Stimulated activated CD8-positive, alpha-beta memory T cell treated with anti-CD3 and anti-CD28 coated beads, Interleukin-7, amount 100 ng/mL, for 24 hours (primary cell): ENCODE measurements around the gene ZMYND15.
A peak's percentile ranks its signal among the peaks of the same experiment; 100 is the strongest.
"Not testable (repeated sequence)": the region's sequence is repeated elsewhere in the genome, so short reads cannot be mapped to it uniquely, and the experiment has no call there.

ENCODE experiments used
- DNase-seq: peaks from one replicate; pipeline ENCODE4 v3.0.0-alpha.2; 2020; ENCODE audit warnings: low read depth

The ZMYND15 gene

DNA sequence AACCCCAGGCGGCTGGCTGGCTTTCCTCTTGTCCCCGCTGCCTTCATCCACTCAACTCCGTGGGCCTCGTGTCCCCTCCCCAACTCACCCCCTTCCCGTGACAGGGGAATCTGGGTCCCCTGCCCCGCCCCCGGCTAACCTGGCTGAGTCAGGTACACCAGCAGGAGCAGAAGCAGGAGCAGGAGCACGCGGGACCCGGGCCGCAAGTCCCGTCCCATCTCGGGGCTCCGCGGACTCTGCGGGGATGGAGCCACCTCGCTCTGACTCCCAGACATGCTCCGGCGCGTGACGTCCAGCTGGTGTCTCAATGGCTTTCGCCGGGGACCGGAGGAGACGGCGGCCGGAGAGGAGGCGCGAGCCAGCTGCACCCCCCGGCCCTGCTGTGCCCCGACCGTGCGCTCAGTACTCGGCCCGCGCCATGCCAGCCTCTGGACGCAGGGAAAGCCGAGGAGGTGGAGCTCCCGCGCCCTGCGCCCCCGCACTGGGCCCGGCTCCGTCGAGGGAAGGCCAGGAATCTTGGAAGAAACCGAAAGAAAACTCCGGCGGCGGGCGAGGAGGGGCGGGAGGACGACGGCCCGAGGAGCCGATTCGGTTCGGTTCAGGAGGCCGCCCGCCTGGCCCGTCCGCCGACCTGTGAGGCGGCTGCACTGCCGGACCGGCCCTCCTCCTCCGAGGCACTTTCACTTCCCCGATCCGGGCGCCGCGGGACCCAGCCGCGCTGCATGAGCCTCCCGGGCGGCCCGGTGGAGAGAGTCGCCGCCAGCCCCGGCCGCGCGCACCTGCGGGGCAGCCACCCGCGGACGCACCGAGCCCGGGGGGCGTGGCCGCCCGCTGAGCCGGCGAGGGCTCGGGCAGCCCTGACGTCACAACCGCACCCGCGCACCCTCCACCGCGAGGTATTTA is at the start of gene ZMYND15, which contains the start of gene CXCL16:
Gene ZMYND15 (plus strand): TSS at position 712 of the 903 bp plus-strand sequence. CDS start 716 bp downstream, outside the sequence.
Gene CXCL16 (minus strand): TSS at position 807 of the 903 bp plus-strand sequence. CDS start 589 bp downstream, at position 218.
- no peak for DNase-seq

- not testable (repeated sequence) for DNase-seq
Observed at GRCh38 chr17:4689872-4690271, 49.8 kb upstream of the ZMYND15 start.

- DNase-seq: no peak
Observed at GRCh38 chr17:4690745-4691144, 48.9 kb upstream of the ZMYND15 start.

DNA sequence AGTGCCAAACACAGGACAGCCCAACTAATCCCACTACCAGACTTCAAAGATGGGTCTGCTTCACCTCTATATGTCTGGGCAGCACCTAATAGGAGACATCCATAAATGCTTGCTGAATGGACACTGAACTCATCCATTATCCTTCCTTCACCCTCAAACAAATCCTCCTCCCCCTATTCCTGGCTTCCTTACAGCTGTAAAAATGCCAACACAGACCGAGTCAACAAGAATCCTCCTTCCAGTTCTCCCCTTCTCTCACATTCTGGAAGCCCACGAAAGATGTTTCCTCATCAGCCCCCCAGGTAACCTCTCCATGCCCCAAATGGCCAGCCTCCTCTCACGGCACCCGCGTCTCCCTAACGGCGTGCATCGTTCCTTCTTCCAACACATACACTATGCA is 47.9 kb upstream of the ZMYND15 start:
- no peak for DNase-seq

DNA sequence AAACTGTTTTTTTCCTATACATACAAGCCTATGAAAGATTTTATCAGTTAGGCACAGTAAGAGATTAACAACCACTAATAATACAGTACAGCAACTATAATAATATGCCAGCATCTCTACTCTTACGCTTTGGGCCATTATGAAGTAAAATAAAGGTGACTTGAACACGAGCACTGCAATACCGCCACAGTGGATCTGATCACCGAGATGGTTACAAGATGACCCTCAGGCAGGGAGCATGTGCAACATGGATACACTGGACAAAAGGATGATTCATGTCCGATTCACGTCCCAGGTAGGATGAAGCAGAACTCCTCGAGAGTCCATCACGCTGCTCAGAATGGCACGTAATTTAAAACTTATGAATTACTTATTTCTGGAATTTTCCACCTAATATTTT is 46.2 kb upstream of the ZMYND15 start:
- no peak for DNase-seq

- no peak for DNase-seq
Observed at GRCh38 chr17:4696437-4696805, 43.2 kb upstream of the ZMYND15 start.

GRCh38 chr17:4699401-4700056 is 40.1 kb upstream of the ZMYND15 start:
- DNase-seq: not testable (repeated sequence)

DNA sequence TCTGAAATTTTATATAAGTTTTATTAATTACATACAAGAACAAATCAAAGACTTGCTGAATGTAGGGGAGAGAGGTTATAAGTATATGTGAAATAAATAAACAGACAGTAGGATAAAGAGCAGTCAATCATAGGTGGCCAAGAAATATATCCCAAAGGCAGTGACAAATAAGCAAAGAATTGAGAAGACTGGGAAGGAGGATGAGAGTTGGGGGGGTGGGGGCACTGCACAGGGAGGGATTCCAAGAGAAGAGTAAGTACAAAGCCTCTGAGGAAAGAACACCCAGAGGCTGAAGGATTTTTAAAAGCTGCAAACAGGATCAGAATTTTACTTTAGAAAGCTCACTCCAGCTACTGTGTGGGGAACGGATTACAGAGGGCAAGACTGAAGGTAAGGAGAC is 38.5 kb upstream of the ZMYND15 start:
- no peak for DNase-seq

GRCh38 chr17:4703330-4703691 is 36.3 kb upstream of the ZMYND15 start:
- no peak for DNase-seq

DNA sequence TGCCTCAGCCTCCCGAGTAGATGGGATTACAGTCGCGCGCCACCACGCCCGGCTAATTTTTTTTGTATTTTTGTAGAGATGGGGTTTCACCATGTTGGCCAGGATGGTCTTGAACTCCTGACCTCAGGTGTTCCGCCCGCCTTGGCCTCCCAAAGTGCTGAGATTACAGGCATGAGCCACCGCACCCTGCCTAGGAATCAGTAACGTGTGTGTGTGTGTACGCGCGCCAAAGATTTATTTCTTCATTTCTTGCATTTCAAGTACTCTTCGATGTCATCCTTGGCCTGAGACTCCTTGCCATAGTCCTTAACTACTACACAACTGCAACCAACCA is 35.1 kb upstream of the ZMYND15 start:
- DNase-seq: not testable (repeated sequence)

DNA sequence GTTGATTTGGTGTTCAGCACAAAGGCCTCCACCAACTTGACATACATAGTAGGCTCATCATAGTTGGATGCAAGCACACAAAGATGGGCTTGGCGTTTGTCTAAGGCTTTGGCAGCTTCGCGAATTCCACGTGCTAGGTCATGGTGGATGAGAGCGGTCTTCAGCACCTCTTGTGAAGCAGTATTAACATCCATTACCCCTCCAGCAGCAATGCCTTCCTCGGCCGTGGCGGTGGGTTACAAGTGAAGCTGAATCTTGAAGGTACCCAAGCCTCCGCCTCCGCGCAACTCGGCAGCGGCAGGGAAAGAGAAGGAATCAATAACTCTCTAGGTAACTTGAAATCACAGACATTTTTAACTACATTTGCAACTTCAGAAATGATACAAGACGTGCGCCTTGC is 34.6 kb upstream of the ZMYND15 start:
- DNase-seq: no peak

- no peak for DNase-seq
Observed at GRCh38 chr17:4706121-4706520, 33.5 kb upstream of the ZMYND15 start.

- DNase-seq: no peak
Observed at GRCh38 chr17:4708436-4708835, 31.2 kb upstream of the ZMYND15 start.

DNA sequence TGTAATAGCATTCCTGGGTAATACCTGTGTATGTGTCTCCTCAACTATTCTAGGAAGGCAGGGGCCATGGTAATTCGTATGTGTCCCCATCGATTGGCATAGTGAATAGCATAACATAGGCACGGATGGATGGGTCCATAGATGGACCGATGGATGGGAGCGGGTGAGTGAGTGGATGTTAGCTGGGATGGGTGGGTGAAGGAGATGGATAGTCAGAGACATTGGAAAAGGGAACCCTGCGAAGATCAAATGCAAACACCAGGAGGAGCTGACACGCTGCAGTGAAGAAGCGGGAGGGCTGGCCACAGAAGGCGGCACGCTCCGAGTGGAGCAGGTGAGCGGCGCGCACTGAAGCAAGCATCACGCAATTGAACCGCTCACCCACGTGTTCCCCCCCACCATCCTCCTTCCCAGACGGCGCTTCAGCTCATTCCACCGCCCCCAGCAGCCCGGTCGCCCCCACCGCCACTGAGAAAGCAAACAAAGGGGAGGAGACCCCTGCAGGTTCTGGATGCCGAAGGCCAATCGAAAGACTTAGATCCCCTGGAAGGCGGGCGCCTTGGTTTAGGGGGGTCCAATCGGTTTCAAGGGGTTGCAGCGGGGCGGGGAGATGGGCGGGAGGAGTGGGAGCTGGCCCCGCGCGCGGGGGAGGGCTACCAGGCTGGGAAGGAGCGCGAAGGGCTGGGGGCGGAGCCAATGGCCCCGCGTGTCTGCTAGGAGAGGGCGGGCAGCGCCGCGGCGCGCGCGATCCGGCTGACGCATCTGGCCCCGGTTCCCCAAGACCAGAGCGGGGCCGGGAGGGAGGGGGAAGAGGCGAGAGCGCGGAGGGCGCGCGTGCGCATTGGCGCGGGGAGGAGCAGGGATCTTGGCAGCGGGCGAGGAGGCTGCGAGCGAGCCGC is 29.6 kb upstream of the ZMYND15 start, which contains the start of gene ARRB2:
Gene ARRB2 (plus strand): TSS at position 839 of the 899 bp plus-strand sequence. CDS start 90 bp downstream, outside the sequence.
- DNase-seq: peak; percentile 94

DNA sequence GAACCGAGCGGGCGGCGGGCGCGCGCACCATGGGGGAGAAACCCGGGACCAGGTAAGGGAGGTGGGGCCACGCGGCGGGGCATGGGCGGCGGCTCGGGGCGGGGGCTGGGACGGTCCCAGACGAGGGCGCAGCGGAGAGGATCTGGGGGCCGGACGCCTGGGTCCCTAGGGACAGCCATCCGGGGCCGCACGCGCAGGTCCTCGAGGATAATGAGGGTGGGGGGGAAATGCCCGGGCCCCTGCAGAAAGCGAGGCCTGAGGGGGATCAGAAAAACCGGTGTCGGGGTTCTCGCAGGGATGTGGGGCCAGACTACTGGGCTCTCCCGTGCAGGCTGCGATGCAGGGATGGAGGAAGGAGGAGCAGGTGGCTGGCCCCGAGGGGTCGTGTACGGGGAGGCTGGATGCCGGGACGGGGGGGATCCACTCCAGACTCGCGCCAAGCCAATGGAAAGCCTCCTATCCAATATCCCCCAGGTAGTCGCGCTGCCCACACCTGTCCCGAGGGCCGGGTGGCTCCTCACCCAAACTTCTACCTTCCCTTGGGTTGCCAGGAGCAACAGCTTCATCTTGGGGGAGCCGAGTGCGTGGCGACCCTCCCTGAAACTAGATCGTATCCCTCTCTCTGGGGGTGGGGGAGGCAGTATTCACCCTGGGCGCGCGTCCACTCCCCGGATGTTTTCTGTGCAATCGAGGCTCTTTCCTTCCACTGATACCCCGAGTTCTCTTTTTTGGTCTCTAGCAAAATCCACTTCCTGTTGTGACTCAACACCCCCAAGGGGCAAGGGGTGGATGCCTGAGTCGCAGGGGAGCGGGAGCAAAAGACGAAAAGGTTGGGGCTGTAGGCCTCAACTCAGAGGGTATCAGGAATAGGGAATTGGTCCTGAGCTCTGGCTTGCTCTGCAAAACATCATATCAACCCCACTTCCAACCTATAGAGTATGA is 28.7 kb upstream of the ZMYND15 start:
- no peak for DNase-seq

GRCh38 chr17:4711661-4712181 is 27.9 kb upstream of the ZMYND15 start:
- DNase-seq: no peak

DNA sequence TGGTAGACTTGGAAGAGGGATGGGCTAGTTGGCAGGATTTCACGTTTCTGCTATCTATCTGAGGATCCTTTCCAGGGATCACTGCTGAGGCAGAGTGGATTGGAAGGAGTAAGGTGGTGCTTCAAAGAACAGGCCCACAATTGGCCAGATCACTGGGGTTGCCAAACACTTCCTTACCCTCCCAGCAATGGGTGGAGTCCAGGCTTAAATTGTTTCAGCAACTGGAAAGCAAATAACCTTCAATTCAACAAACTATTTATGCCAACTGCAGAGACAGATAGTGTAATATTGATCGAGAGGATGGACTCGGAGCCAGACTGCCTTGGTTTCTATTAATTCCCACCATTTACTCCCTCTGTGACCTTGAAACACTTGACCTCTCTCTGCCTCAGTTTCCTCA is 27.1 kb upstream of the ZMYND15 start:
- no peak for DNase-seq

DNA sequence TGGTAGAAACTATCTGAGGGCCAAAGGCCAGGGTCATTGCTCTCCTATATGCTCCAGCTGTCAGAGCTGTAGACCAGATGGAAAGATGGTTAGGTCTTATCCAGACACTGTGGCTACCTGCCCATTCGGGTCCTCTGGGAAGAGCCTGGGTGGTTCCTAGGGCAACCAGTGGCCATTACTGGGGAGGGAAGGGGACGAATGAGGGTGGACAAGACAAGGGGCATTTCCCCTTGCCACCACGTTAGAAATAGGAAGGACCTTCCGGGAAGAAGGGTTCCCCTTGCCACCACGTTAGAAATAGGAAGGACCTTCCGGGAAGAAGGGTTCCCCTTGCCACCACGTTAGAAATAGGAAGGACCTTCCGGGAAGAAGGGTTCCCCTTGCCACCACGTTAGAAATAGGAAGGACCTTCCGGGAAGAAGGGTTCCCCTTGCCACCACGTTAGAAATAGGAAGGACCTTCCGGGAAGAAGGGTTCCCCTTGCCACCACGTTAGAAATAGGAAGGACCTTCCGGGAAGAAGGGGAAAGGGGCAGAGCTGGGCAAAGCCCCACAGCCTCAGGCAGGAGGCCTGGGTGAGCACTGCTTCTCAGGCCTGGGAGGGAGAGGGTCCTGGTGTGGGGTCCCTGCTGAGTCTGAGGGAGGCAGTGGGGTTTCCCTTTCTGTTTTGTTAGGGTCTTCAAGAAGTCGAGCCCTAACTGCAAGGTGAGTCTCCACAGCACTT is 25.1 kb upstream of the ZMYND15 start:
- DNase-seq: not testable (repeated sequence)

DNA sequence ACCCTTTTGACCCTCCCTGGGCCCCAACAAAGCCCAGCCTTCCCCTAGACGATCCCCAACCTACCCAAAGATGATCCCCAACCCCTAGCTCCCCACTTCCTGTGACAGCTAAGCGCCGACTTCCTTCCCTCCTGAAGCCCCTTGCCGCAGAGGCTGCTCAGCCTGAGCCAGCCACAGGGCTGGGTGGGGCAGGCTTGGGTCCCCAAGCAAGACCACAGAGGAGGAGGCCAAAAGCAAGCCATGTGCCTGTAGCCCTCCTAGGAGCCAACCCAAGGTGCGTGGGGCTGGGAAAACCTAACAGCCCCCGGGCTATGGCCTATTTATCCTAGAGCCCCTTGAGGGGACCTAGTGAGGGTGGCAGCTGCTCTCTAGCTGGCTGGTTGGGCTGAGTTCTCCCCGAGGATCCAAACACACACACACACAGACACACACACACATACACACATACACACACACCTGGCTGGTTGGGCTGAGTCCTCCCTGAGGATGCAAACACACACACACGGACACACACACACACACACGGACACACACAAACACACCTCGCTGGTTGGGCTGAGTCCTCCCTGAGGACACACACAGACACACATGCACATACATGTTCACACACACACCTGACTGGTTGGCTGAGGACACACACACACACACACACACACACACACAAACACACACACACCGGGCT is 24.4 kb upstream of the ZMYND15 start:
- DNase-seq: no peak

- no peak for DNase-seq
Observed at GRCh38 chr17:4716081-4716480, 23.6 kb upstream of the ZMYND15 start.
